ENCODE data around the gene ENKUR. TPM values are rescaled to one million over a fixed set of nuclear protein-coding genes. Genes with fewer than 3 reads are reported as not detected.
"Not testable (repeated sequence)": the region's sequence is repeated elsewhere in the genome, so short reads cannot be mapped to it uniquely, and the experiment has no call there.

The ENKUR gene
- polyA plus RNA-seq, 10 donors: 0.24 to 0.50 (median 0.33) TPM

DNA sequence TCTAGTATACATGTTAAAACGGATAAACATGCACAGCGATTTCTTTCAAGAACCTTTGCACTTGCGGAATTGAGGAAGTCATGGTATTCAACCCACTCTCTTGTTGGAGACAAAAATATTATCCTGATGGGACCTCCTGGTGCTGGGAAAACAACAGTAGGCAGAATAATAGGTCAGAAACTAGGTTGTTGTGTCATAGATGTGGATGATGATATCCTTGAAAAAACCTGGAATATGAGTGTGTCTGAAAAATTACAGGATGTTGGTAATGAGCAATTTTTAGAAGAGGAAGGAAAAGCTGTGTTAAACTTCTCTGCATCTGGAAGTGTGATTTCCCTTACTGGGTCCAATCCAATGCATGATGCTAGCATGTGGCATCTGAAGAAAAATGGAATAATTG, 7.3 kb upstream of the ENKUR start:
- no peak for DNase-seq

- DNase-seq: no peak
Observed at GRCh38 chr10:25018703-25019102, 2.7 kb upstream of the ENKUR start.

DNA sequence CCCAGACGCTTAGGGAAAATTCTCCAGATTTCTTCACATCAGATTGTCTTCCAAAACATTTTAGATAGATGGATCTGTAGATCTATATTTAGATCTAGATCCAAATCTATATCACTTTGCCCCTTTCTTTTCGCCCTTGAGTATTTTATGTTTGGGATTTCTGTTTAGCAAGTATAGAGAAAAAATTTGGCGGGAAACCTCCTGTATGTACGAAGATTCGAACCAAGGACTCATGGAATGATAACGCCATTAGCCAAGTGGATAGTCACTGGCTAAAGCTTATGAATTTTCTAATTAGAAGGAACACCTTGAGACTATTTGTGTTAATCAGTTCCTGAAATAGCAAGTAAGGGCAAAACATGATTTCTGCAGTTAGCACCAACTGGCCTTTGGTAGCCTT, 1.7 kb upstream of the ENKUR start:
- DNase-seq: no peak

- DNase-seq: no peak
Observed at GRCh38 chr10:25017154-25017590, 1.2 kb upstream of the ENKUR start.

DNA sequence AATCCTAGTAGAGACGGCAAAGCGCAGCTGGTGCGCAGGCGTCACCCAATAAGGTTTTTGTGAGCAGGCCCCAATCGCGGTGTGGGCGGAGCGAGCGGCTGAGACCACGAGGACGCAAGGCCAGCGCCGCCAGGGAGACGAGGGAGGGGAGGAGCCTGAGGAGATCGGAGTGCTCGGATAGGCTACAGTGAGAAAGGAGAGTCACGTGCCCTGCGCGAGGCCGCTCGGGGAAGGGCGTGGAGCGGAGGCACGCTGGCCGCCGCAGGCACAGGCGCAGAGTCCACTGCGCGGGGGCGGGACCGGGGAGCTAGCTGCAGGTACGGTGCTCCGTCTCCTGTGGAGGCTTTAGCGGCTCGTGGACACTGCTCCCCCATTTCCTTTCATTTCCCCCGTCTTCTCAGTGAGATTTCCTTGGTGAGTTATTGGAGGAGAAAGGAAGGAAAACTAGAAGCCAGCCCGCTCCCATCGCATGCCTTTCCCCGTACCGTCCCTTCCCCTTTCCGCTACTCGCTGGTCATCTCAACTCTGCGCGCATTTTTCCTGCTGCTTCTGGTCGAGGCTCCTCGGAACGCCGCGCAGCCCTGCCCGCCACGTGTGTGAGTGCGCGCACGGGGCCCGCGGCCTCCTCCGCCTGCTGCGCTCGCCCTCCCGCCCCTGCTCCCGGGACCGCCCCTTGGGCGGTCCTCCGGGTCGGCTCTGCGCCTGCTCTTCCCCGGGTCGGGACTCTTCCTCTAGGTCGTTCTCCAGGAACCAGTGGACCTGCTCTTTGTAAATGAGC, 607 bp upstream of the ENKUR start, which contains the start of gene THNSL1:
Gene THNSL1, plus strand, starts transcription at position 237 of the 778 bp plus-strand sequence. CDS start 6,612 bp downstream, outside the sequence.
- peak; percentile 99 for DNase-seq

DNA sequence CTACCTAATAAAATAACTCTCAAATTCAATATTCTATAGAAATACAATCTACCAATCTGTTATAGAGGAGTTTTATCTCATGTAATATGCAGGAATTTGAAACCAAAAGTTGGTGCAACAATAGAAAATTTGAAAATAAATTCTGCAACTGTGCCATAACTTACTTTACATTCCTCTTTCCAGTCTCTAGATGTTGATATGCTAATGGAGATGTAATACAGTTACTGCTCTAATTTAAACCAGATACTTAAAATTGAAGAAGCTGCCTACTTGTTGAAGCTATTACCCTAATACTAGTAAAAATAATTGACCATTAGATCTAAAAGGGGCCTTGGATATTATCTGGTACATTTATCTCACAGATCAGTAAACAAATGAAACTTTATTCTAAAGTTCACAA, 1.4 kb downstream of the ENKUR start:
- DNase-seq: no peak

DNA sequence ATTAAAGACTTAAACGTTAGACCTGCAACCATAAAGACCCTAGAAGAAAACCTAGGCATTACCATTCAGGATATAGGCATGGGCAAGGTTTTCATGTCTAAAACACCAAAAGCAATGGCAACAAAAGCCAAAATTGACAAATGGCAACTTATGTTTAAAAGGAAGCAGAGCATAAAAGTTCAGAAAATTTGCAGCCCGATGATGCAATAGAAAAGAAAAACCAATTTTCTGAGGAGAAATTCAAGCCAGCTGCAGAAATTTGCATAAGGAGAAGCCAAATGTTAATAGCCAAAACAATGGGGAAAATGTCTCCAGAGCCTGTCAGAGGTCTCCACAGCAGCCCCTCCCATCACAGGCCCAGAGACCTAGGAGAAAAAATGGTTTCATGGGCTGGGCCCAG, 4.4 kb downstream of the ENKUR start:
- not testable (repeated sequence) for DNase-seq

- DNase-seq: no peak
Observed at GRCh38 chr10:24998044-24998443, 17.9 kb downstream of the ENKUR start.

- DNase-seq: no peak
Observed at GRCh38 chr10:24995072-24995471, 20.9 kb downstream of the ENKUR start.

DNA sequence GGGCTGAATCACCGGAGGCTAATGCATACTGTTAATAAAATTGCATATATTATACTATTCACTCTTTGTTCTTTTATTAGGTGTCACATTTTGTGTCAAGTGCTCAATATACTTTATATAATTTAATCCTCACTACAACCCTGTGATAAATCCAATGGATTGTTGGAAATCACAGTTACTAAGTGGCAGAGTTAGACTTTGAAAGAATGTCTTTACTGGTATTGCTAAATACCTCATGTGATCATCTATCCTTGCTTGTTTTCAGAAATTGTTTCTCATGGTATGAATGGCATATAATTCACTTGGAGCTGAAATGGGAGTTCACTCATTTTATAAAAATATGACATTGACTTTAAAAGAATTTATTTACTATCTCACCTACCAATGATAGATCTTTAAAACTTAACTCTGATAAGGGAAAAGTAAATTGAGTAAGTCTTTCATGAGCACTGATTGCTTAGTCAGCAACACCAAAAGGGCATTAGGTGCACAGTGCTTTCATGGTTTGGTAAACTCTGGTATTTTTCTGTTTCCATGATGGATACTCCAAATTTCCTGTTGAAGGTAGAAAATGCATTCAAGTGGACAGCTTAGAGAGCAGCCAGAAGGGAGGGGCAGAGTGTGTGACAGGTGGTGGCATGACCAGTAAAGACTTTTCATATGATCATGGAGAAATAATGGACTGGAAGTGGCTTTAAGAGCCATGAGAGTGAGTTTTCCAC, 22.6 kb downstream of the ENKUR start:
- DNase-seq: no peak

DNA sequence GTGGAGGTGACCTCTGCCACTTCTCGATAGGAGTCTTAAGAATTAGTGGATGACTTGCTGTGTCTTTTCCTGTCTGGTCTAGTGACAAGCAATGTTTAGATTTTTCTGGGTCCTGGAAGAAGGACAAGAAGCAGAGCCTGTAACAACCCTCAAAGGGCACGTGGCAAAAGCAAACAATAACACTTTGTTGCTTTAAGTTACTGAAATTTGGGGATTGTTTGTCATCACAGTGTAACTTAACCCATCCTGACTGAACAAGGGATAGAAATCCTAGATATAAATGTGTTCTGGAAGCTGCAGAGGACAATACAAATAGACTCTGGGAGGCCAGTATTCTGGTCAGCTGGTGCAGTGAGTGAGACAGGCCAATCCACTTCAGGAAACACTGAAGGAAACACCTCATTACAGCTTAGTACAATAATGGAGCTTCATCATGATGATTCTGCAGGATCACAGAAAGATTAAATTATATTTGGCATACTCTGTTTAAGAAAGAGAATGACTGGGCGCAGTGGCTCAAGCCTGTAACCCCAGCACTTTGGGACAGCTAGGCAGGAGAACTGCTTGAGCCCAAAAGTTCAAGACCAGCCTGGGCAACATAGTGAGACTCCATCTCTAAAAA, 23.3 kb downstream of the ENKUR start:
- DNase-seq: no peak

GRCh38 chr10:24991298-24991697, 24.7 kb downstream of the ENKUR start:
- DNase-seq: no peak

- DNase-seq: no peak
Observed at GRCh38 chr10:24989867-24990266, 26.1 kb downstream of the ENKUR start.

- no peak for DNase-seq
Observed at GRCh38 chr10:24988831-24989640, 26.9 kb downstream of the ENKUR start.

DNA sequence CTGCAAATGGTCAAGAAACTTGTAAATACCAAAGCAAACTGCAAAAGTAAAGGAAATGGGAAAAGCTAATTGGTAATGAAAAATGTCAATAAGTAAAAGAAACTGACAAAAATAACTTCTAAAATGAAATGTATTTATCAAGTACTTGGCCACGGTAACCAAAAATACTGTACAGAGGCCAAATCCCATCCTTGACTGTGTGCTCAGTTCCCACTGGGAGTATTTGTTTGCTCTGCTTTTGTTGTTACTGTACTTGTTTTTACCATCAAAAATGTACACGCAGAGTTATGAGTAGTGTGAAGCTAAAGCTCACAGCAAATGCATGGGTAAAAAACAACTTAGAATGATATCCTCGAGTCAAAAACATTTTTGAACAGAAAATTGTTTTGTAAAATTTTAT, 31.1 kb downstream of the ENKUR start:
- peak; percentile 54 to 83 (median 56) for DNase-seq

GRCh38 chr10:24983946-24984345, 32.0 kb downstream of the ENKUR start:
- no peak for DNase-seq

GRCh38 chr10:24983130-24983529, 32.8 kb downstream of the ENKUR start:
- DNase-seq: no peak

DNA sequence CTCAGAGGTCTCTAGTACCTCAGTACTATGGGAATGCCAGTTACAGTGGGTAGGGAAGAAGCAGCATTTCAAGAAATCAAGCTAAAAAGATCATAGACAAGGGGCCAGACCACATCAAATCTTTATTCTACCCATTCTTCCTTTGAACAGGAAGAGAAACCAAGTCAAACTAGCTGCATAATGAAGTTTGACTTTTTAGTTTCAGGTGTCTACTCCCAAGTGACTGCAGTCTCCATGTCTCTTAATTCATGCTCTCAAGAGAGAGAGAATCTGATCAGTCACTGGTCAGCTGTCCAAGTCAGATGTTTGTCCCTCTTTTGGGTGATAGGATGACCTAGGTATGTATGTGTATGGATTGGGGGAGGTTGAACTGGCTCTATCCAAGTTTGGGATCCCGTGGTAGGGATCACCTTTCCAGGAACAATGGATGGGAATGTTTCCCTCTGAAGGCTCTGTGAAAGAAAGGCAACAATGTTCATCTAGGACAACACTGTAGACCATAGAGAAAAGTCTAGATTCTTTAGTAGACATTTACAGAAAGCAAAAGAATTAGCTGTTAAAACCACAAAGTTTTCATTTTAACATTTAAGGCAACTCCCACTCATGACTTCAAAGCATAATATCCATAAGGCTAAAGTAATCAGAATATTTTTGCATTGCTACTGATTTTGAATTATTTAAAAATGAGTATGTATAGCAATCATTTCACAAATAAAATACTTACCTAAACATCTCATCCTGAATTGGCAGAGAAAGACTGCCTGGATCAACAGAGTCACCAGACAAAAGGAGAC, 33.4 kb downstream of the ENKUR start:
- no peak for DNase-seq

DNA sequence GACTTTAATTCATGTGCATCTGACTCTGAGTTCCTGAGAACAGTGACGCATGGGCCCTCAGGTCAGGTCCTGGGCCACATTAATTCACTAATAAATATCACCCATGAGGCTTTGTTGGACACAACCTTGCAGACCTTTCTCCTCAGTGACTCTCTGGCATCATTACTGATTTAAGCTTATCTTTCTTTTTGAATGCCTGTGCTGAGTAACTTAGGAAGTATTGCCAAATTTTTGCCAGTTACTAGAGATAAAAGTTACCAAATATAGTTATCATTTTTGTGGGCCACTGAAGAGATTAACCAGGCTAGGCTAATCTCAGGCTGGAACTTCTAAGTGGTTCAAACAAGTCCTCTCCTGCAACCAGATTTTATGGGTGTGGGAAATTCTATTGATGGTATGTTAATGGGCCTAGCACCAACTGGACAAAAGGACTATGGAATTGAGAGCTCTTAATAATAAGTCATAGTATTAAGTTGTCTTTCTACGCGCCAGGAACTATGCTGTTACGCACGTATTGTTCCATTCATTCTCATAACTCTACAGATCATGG, 34.7 kb downstream of the ENKUR start:
- no peak for DNase-seq

GRCh38 chr10:24979685-24980084, 36.3 kb downstream of the ENKUR start:
- DNase-seq: no peak

GRCh38 chr10:24974976-24975375, 41.0 kb downstream of the ENKUR start:
- peak; percentile 83 to 93 (median 85) for DNase-seq

All from muscle of back (tissue), 11 donors.